Measurements from ENCODE around the gene FTL.

Gene FTL

DNA sequence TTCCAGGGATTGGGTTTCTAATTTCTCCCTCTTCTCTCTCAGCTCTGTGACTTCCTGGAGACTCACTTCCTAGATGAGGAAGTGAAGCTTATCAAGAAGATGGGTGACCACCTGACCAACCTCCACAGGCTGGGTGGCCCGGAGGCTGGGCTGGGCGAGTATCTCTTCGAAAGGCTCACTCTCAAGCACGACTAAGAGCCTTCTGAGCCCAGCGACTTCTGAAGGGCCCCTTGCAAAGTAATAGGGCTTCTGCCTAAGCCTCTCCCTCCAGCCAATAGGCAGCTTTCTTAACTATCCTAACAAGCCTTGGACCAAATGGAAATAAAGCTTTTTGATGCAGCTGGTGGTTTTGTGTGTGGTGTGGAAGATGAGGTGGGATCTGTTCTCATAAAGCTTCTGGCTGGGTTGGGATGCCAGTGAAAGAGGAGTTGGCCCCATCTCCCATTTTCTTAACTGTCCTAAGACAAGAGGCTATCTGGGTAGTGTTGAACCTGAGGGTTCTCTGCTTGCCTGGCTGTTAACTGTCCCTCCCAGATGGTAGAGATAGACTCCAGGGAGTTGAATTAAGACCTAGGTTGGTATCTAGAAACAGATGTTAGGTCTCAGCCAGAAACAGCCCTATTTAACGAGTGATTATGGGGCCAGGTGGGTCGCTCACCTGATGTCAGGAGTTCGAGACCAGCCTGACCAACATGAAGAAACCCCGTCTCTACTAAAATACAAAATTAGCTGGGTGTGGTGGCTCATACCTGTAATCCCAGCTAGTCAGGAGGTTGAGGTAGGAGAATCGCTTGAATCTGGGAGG is 1.6 kb downstream of the FTL start:
- peak; percentile 13 for DNase-seq

DNA sequence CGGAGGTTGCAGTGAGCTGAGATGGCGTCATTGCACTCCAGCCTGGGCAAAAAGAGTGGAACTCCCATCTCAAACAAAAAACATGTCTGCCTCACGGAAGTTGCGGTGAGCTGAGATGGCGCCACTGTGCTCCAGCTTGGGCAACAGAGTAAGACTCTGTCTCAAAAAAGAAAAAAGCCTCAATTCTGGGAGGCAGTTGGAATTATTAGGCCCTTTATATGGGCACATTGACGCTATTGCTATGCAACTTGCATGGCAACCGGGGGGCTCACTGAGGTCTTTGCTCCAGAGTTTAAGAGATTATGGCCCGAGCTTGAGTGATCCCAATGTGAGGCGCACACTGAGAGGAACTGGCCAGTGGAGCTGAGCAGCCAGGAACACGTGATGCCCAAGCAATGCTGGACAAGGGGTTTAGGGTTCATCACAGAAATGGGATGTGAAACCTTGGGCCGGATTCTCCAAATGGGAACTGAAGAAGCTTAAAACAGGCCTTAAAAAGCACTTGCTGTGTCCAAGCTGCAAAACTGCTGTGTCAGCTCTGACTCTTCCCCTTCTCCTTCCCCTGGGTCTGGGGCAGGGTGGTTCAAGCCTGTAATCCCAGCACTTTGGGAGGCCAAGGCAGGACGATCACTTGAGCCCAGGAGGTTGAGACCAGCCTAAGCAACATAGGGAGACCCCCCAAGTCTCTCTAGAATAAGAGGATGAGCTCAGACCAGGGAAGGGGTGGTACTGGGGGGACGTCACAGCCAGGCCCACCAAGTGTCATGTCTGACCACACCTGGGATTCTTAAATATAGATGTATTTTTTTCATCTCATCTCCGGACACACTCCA is 2.5 kb downstream of the FTL start:
- no peak for DNase-seq

DNA sequence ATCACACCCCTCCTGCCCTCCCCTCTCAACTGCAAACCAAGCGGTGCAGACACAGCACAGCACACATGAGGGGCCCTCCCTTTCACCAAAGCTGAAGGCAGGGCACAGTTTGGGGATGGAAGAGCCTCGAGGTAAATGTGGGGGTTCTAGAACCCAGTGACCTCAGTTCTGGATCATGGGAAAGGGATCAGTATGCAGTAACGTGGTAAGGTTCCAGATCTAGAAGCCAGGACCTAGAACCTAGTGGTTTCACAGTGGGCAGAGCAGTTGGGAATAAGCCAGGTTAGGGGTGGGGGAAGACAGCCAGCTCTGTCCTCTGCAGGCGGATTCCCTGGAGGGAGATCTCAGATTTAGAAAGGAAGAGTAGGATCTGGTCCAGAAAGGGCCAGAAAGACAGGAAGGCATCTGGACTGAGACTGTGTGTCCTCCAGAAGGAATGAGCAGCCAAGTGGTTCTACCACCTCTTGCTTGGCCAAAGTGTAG is 3.1 kb downstream of the FTL start:
- DNase-seq = no peak

DNA sequence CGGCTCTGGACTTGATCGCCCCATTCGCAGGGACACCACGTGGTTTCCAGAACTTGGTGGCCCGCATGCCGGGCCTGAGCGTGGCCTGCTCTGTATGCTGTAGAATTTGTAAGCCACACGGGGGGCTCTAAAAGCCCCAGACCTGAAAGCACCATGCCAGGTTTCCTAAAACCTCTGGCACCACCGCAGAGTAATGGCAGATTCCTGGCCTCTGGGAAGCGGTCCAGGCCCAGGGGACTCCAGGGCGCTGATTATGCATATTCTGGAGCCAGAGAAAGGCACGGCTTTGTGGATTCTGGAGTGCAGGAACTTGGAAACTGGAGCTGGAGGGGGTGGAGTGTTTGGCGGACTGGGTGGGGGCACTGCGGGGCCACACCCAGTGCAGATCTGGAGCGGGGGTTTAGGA is 3.7 kb downstream of the FTL start:
- DNase-seq = no peak

DNA sequence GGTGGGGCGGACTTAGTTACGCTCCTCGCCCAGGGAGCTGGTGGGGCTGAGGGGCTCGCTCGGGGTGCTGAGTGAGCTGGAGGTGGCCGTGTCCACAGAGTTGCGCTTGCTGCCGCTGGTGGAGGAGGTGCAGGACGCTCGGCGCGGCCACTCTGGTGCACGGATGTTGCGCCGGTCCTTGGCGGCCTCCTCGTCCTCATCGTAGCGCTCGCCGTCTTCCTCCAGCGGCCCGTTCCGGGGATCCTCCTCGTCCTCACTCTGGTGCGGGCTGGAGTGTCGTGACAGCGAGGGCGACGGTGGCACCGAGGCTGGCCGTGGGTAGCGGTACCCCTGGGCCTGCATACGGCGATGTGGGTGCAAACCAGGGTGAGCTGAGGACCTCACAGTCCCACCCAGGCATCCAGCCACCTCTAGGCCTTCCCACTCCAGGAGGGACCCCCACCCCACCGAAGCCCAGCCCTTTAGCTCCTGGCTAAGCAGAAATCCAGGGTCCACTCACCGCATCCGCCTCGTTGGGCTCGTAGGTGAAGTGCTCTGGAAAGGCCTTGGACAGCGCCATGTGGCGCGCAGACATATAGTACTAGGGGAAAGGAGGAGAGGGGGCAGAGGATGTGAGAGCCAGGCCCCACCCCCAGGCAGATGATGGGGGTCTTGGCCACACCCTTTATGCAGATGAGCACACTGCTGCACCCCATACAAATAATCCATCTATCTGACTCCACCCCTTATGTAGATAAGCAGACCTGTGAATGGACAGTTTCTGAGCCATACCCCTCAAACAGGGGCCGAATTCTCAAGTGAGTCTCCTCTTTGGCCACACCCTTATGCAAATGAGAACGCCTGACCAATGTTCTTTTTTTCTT is 4.4 kb downstream of the FTL start:
- peak; percentile 57 for DNase-seq

DNA sequence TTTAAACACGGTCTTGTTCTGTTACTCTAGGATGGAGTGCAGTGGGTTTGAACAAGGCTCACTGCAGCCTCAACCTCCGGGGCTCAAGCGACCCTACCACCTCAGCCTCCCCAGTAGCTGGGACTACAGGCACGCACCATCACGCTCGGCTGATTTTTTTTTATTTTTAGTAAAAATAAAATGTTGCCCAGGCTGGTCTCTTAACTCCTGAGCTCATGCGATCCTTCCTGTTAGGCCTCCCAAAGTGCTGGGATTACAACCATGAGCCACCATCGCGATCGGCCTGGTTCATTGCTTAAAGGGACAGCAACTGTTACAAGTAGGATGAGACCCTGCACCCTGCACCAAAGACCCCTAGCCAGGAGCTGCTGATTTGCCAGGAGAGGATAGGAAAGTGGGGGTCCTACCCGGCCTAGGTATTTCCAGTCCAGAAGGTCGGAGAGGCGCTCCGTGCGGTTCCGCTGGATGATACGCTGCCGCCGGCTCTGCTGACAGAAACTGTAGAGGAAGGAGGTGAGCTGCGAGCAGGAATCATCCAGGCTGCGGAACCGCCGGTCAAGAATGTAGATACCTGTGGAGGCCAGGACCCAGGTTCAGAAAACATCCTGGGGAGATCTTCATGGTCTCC is 5.1 kb downstream of the FTL start:
- no peak for DNase-seq

DNA sequence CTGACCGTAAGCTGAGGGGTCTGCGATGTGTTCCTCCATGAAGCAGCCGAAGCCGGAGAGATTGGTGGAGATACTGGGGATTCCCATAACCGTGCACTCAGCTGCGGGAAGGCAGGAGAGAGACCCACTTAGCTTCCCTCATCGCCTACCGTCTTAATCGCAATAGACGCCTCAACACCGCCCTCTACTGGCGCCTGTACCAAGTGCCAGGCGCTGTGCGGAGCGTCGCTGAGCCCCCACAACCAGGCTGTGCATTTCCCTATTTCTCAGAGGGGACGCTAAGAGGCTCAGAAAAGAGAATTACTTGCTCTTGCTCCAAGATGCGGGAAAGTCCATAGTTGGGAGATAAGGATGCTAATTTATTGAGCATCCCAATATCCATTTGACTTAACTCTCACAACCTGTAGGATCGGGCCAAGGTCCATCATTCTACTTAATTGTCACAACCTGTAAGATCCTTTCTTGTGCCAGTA is 5.8 kb downstream of the FTL start:
- DNase-seq = peak; percentile 65

DNA sequence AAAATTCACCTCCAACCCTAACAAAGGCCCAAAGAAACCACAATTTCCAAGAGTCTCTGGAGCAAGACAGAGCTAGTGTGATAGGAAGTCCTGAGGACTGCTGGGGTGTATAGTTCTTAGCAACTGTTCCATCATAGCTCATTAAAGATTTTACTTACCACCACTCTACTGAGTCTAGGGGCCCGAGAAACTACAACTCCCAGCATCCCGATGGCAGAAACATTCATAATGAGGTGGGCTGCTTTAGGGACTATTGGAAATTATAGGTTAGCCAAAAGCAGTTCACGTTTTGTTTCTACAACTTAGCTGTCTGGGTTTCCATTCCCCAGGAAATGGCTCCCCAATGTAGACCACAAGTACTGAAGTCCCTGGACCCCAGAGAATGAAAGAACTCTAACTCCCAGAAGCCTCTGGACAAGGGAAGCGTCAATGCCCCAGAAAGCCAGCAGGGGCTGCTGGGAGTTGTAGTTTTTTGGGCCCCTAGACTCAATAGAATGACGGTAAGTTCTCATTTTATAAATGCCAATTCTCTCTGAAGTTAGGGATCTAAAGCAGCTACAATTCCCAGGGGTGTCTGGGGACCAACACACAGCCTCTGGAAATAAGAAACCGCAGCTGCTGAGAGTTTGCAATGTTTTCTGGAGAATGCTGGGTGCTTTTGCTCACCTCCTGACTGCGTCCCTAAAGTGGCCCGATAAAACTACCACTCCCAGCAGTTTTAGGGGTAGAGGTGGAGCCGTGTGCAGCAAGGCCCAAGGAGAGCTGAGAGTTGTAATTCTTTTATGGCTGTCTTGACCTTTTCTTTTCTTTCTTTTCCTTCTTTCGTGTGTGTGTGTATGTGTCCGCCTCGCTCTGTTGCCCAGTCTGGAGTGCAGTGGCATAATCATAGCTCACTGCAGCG is 11.1 kb downstream of the FTL start:
- DNase-seq = peak; percentile 47

DNA sequence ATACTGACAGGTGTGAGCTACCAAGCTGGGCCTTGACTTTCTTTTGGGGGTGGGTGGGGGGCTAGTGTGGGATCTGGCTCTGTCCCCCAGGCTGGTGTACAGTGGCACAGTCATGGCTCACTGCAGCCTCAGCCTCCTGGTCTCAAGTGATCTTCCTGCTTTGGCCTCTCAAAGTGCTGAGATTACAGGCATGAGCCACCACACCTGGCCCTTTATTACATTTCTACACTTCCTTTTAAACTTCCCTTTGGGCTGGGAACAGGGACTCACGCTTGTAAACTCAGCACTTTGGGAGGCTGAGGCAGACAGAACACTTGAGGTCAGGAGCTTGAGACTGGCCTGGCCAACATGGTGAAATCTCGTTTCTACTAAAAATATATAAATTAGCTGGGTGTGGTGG is 12.0 kb downstream of the FTL start:
- DNase-seq = no peak

DNA sequence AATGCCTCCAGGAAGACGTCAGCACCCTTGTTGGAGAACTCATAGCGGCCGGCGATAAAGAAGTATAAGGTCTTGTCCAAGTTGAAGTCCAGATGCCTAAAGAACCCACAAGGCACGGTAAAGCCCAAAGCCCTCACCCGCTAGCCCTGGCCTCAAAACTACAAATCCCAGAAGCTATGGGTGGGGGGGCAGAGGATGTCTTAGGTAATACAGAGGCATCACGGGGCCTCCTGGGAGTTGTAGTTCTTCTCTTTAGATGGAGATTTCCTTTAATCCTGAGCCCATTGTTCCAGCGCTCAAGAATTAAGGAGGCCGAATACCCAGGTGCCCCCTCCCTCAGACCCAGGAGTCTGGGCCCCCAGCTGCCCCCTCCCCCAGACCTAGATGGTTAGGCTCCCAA is 17.2 kb downstream of the FTL start:
- DNase-seq = no peak

DNA sequence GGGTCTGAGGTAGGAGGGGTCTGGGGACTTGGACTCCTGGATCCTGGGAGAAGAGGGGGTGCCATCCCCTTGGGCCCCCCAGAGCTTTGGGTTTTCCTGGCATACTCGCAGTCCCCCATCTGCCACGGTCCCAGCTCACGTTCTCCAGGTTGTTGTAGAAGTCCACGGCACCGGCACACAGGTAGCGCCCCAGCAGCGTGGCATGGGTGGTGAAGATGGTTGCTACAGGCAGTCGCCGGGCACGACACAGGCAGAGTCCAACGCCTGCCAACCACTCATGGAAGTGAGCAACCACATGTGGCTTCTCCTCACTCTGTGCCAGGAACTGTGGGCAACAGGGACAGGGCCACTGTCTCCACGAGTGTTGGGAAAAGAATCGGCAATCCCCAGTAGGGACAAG is 20.6 kb downstream of the FTL start:
- no peak for DNase-seq

DNA sequence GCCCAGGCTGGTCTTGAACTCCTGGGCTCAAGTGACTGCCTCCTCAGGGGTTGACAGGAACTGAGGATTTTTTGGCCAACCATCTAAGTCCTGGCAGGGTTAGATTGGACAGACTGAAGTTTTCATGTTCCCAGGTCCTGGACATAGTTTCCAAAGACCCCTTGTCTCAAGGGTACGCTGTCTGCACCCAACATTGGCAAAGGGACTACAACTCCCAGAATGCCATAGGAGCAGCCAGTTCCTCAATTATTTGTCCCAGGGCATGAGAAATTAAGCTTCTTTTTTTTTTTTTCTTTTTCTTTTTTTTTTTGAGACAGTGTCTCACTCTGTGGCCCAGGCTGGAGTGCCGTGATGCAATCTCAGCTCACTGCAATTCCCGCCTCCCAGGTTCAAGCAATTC is 21.1 kb downstream of the FTL start:
- DNase-seq = no peak

DNA sequence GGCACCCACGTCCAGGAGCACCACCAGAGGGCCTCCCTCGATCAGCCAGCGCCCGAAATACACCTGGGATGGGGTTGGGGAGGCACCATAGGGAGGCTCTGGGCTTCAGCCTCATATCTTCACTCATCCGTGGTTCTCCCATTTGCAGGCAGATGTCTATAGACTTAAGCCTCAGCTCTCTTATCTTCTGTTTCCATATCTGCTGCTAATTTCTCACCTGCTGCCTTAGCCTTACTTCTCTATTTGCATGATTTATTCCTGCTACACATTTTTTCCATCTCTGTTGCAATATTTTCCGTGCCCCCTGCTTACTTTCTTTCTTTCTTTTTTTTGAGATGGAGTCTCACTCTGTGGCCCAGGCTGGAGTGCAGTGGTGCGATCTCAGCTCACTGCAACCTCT is 22.2 kb downstream of the FTL start:
- DNase-seq = no peak

DNA sequence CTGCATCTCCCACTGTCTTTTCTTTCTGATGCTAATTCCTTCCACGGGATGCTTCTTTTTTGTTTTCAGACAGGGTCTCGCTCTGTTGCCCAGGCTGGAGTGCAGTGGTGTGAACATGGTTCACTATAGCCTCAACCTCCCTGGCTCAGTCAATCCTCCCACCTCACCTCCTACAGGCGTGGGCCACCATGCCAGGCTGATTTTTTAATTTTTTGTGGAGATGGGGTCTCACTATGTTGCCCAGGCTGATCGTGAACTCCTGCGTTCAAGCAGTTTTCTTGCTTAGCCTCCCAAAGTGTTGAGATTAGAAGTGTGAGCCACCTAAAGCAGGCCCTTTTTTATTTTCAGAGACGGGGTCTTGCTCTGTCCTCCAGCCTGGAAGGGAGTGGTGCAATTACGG is 23.2 kb downstream of the FTL start:
- DNase-seq = no peak

DNA sequence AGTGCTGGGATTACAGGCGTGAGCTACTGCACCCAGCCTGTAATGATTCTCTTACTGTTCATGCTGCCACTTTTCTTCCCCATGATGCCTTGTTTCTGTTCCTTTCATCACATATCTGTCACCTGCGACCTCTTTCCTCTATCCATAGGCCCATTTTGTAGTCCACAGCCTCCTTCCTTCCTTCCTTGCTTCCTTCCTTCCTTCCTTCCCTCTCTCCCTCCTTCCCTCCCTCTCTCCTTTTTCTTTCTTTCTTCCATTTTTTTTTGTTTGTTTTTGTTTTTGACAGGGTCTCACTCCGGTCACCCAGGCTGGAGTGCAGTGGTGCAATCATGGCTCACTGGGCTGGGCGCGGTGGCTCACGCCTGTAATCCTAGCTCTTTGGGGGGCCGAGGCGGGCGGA is 23.8 kb downstream of the FTL start:
- DNase-seq = no peak

DNA sequence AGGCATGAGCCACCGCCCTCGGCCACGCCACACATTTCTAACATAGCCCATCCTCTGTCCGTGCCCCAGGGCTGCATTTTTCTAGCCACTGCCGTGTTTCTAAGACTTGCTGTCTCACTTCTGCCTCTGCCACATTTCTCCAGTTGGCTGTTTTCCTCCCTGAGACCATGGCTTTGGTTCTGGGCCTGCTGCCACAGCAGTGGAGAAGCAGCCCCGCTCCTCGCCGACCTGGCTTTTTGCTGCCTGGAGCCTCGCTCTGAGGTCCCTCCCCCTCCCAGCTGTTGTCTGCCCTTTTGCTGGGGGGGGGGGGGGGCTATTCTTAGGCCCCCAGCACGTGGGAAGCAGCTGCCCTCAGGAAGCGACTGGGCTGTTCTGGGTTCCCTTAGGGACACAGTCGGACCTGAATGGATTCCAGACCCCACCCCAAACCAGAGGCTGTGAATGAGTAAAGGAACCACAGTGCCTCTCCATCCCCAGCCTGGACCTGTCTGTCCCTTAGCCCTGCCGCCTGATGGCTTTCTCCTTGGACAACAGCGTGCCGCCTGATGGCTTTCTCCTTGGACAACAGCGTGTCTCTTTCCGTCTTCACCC is 24.7 kb downstream of the FTL start:
- DNase-seq = no peak

DNA sequence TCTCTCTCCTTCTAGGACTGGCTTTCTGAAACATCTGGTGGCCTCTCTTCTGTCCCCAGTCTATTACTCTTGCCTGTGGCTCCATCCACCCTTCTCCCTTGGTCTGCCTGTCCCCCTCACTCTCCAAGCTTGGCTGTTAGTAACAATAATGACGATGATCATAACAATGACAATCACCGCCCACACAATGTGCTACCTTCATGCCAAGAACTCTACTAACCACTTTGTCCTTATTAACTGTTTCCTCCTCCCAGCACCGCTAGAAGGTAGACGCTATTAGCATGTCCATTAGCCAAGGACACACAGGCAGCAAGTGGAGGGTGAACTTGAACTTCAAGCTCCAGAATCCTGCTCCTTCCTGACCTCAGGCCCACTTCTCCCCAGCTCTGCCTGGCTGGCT is 25.3 kb downstream of the FTL start:
- no peak for DNase-seq

DNA sequence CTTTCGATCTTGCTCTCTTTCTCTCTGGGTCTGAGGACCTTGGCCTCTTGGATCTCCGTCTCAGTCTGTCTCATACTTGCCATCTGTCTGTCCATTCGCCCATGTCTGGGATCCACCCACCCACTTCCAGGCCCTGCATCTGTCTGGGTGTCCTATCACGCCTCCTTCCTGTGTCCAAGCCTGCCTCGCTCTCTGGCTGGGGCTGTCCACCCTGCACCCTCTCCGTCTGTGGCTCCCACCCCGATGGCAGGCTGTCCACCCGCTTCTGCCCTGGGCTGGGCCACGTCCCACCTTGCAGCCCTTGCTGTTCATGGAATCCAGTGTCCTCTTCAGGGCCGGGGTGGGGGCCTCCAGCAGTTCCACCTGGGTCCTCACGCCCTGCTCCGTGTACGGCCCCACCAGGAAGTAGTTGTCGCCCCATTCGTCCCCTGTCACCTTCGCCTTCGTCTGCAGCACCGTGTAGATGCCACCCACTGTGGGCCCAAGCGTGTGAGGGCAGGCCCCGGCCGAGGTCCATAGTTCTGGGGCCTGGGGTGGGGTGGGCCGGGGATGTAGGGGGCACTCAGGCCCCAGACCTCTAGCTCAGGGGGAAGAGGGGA is 26.0 kb downstream of the FTL start:
- no peak for DNase-seq

DNA sequence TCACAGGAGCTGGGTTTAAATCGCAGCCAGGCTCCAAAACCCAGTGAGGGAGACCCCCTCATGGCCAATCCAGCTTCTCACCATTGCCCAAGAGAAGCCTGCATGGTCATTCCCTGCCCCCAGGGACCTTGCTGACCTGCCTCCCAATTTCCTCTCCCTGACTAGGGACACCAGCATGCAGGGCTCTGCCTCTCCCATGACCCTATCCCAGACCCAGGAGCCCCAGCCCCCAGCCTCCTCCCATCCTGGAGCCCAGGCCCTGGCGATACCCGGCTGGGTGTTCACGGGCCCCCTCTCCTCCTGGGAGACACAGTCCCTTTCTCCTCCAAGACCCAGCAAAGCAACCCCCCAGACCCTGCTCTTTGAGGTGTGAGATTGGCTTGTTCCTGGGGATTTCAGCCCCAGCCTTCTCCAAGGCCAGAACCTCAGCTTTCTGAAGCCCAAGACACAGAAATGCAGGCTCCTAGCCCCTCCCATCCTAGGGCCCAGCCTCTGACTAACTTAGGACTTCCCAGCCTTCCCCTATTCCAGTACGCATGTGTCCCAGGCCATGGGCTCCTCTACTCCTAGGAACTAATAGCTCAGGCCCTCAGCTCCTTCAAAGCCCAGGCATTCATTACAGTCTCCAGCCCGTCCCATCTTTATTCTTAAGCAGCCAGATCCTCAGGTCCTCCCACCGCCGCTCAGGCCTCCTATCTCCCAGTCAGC is 26.9 kb downstream of the FTL start:
- no peak for DNase-seq

DNA sequence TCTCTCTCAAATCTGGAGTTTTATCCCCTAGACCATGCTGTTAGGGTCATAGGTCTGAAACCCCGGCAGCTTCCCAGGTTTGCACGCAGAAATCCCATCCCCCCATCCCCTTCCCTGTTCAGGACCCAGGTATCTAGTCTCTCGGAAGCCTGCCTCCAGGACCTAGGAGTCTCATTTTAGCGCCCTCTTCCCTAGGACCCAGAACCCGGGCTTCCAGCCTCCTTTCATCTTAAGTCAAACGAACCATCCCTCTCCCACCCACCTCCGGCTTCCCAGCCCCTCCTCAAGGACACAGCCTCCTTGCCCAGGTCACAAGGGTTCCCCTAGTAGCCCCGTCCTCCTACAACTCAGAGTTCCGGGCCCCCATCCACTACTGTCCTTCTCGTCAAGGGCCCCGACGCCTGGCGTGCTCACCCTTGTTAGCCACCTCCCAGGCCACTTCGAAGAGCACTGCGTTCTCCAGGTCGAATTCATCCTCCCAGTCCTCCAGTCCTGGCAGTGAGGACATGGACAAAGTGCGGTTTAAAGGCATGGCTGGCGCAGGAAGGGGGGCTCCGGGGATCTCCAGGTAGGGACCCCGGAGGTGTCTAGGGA is 27.6 kb downstream of the FTL start:
- peak; percentile 70 for DNase-seq
